A549 treated with Hydrocortisone at 1 μM for 4 hours (cell line): Measurements from ENCODE around the gene CCDC51. TPM values are rescaled to one million over a fixed set of nuclear protein-coding genes. Genes with fewer than 3 reads are reported as not detected.

Experiments used
- total RNA-seq: library from RNA; stranded (reverse); fragments of 200-300 nt; extraction: Qiagen RNA extraction; gene quantifications from 5 replicates; pipeline ENCODE4 v1.2.3, GENCODE V29; 2022

The CCDC51 gene, protein sequence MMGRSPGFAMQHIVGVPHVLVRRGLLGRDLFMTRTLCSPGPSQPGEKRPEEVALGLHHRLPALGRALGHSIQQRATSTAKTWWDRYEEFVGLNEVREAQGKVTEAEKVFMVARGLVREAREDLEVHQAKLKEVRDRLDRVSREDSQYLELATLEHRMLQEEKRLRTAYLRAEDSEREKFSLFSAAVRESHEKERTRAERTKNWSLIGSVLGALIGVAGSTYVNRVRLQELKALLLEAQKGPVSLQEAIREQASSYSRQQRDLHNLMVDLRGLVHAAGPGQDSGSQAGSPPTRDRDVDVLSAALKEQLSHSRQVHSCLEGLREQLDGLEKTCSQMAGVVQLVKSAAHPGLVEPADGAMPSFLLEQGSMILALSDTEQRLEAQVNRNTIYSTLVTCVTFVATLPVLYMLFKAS
- total RNA-seq, result 24.4 to 29.5 TPM (median 27.7 TPM) in 5 replicates

GRCh38 chr3:48439820-48440589 is at the start of gene CCDC51, which contains the start of gene TMA7:
Gene CCDC51 (minus strand): TSS chr3:48440119. CDS start chr3:48435128, 4,991 bp downstream.
Gene TMA7 (plus strand): TSS chr3:48440257. CDS start chr3:48440297, 40 bp downstream.

DNA sequence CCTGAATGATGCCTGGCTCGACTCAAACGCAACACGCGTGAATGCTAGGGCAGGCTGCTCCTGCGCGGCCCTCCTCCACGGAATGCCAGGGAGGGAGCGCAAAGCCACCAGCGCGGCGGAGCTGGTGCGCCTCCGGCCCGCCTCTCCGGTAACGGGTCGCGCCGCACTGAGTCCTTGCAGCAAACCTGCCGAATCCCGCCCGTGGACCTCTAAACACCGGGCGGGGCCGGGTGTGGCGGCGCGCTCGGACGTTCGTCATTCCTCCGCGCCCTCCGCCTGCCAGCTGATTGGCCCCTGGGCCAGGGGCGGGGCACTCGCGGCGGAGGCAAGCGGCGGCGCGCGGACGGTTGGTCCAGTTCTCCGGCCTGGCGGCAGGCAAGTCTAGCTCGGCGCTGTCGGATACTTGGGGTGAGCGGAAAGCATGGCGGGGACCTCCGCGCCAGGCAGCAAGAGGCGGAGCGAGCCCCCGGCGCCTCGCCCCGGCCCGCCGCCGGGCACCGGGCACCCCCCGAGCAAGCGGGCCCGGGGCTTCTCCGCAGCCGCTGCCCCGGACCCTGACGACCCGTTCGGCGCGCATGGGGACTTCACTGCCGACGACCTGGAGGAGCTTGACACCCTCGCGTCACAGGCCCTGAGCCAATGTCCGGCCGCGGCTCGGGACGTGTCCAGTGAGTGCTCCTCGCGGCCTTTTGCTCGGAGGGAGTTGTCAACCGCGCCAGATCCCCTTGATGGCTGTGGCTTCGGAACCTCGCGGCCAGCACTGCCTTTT is 6.7 kb upstream of the CCDC51 start, which contains the start of gene ATRIP:
ATRIP (plus strand) TSS at position 313 of the 769 bp plus-strand sequence; CDS start at position 422, 109 bp downstream.

DNA sequence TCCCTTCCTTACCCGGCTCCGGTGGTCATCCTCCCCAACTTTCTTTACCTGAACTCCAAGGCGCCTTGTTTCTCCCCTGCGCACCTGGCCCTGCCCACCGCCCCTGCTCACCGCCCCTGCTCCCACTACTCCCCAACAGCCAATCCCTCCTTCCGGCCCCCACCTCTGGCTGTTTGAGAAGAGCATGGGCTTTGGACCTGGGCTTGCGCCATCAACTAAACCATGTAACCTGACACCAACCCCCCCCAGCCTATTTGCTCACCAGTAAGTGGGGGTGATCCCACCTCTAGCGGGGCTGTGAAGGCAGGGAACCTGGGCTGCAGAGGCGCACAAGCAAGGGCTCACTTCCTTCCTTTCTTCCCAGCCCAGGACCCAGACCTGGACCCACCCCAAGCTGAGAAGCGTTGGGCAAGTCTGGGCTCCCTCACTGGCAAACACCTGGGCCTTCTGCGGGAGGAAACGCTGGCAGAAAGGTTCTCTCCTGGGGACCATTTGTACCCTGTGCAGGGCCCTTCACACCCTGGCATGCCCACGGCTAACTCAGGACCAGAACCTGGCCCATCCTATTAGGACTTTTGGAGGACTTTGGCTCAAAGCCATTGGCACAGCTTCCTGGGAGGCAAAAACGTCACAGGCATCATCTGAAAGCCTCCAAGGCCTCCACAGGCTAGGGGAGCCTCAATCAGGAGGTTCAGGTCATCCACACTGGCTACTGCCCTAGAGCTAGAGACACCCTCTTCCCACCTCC is 9.8 kb downstream of the CCDC51 start, which contains the start of gene PLXNB1:
PLXNB1 (minus strand) TSS at position 127 of the 748 bp plus-strand sequence. CDS start 5,475 bp downstream, outside the sequence.

Other genes starting within 250 kb of the CCDC51 start
- 0.20 TPM in 1 of 5 replicates, not detected in the others for gene CAMP, start 216.6 kb downstream of the CCDC51 start, total RNA-seq
- gene ZNF589, start 199.0 kb downstream of the CCDC51 start, total RNA-seq, result 2.2 to 3.0 TPM (median 2.3 TPM) in 5 replicates
- 21.6 to 29.3 TPM (median 24.4 TPM) in 5 replicates for gene NME6, start 138.8 kb downstream of the CCDC51 start, total RNA-seq
- not detected in 5 replicates for gene SPINK8, start 106.5 kb downstream of the CCDC51 start, total RNA-seq
- not detected in 5 replicates for gene FBXW12, start 67.9 kb downstream of the CCDC51 start, total RNA-seq
- gene PLXNB1, start 10.0 kb downstream of the CCDC51 start, total RNA-seq, result 15.3 to 19.1 TPM (median 16.0 TPM) in 5 replicates
- gene TMA7, start 138 bp upstream of the CCDC51 start, total RNA-seq, result 258 to 318 TPM (median 277 TPM) in 5 replicates
- 8.6 to 10.4 TPM (median 9.2 TPM) in 5 replicates for gene ATRIP, start 6.6 kb upstream of the CCDC51 start, total RNA-seq
- 104 to 131 TPM (median 126 TPM) in 5 replicates for gene SHISA5, start 64.1 kb upstream of the CCDC51 start, total RNA-seq
- 10.6 to 13.9 TPM (median 12.6 TPM) in 5 replicates for gene PFKFB4, start 116.7 kb upstream of the CCDC51 start, total RNA-seq
- gene UCN2, start 123.7 kb upstream of the CCDC51 start, total RNA-seq, result 6.8 to 8.3 TPM (median 7.9 TPM) in 5 replicates
- 130 to 168 TPM (median 149 TPM) in 5 replicates for gene COL7A1, start 155.2 kb upstream of the CCDC51 start, total RNA-seq
- gene UQCRC1, start 169.5 kb upstream of the CCDC51 start, total RNA-seq, result 167 to 233 TPM (median 172 TPM) in 5 replicates
- gene TMEM89, start 181.7 kb upstream of the CCDC51 start, total RNA-seq, result 0.21 to 0.23 TPM in 2 of 5 replicates, not detected in the others
- 14.6 to 16.8 TPM (median 15.2 TPM) in 5 replicates for gene SLC26A6, start 195.3 kb upstream of the CCDC51 start, total RNA-seq
- gene CELSR3, start 222.8 kb upstream of the CCDC51 start, total RNA-seq, result 3.7 to 4.5 TPM (median 4.3 TPM) in 5 replicates
- gene NCKIPSD, start 245.8 kb upstream of the CCDC51 start, total RNA-seq, result 8.0 to 11.4 TPM (median 9.5 TPM) in 5 replicates